Liver (tissue), 9 donors: ENCODE results near the gene CEP170. TPM values are rescaled to one million over a fixed set of nuclear protein-coding genes. Genes with fewer than 3 reads are reported as not detected.

Experiments used
- DNase-seq: peaks from one replicate; pipeline ENCODE4 v3.0.0-alpha.2; 2017; ENCODE audit warnings: low spot score
- H3K27ac ChIP-seq, 2 donors: one replicate each; pipeline ENCODE4 v1.7.0; 2013; ENCODE audit warnings: inconsistent platforms in 2 of 2, low read length in 2 of 2, control low read depth in 1 of 2, low read depth in 1 of 2, mild to moderate bottlenecking in 1 of 2
- H3K27me3 ChIP-seq, 4 donors: one replicate each; pipeline versions ENCODE4 v1.6.1 to v1.7.0; 2013; ENCODE audit warnings: low read length in 3 of 4, inconsistent platforms in 1 of 4, mild to moderate bottlenecking in 1 of 4, moderate library complexity in 1 of 4; ENCODE audit not compliant: control insufficient read depth in 4 of 4, insufficient read depth in 4 of 4
- H3K36me3 ChIP-seq, 4 donors: one replicate each; pipeline versions ENCODE4 v1.6.1 to v1.7.0; 2013; ENCODE audit warnings: low read length in 3 of 4, mild to moderate bottlenecking in 3 of 4, low read depth in 1 of 4, moderate library complexity in 1 of 4; ENCODE audit not compliant: control insufficient read depth in 4 of 4, insufficient read depth in 3 of 4
- H3K4me1 ChIP-seq, 4 donors: one replicate each; pipeline versions ENCODE4 v1.6.1 to v1.7.0; 2013; ENCODE audit warnings: low read length in 3 of 4, mild to moderate bottlenecking in 3 of 4, moderate library complexity in 1 of 4; ENCODE audit not compliant: control insufficient read depth in 4 of 4, insufficient read depth in 4 of 4
- H3K4me3 ChIP-seq, 3 donors: one replicate each; pipeline versions ENCODE4 v1.6.1 to v1.7.0; 2013; ENCODE audit warnings: low read length in 3 of 3, control low read depth in 1 of 3, low read depth in 1 of 3, mild to moderate bottlenecking in 1 of 3
- H3K9ac ChIP-seq, 2 donors: one replicate each; pipeline ENCODE4 v1.7.0; 2013; ENCODE audit warnings: low read length in 2 of 2, mild to moderate bottlenecking in 2 of 2, moderate library complexity in 2 of 2, control low read depth in 1 of 2, low read depth in 1 of 2
- H3K9me3 ChIP-seq, 4 donors: one replicate each; pipeline versions ENCODE4 v1.6.1 to v1.7.0; 2013; ENCODE audit warnings: low read length in 3 of 4; ENCODE audit not compliant: control insufficient read depth in 4 of 4
- ATF3 ChIP-seq: IDR thresholded peaks from 2 replicates; pipeline ENCODE4 v1.6.1; 2016; ENCODE audit warnings: antibody characterized with exemption
- CTCF ChIP-seq: fragments of 150-350 bp; IDR thresholded peaks from 2 replicates; pipeline ENCODE4 v1.5.1; 2017; ENCODE audit warnings: improper control_type of control experiment, low read depth, low read length; ENCODE audit not compliant: missing input control
- EGR1 ChIP-seq, 2 donors: IDR thresholded peaks; 2 replicates each; pipeline ENCODE4 v1.6.1; 2016 to 2018; ENCODE audit warnings: antibody characterized with exemption in 2 of 2, low read depth in 2 of 2
- FOXA1 ChIP-seq: IDR thresholded peaks from 2 replicates; pipeline ENCODE4 v1.6.1; 2016; ENCODE audit warnings: antibody characterized with exemption
- GABPA ChIP-seq, 2 donors: IDR thresholded peaks in 1 of 2; conservative IDR thresholded peaks in 1 of 2; 2 replicates each; pipeline ENCODE4 v1.6.1; 2016; ENCODE audit warnings: antibody characterized with exemption in 2 of 2, mild to moderate bottlenecking in 1 of 2, moderate library complexity in 1 of 2
- HNF4A ChIP-seq, 2 donors: conservative IDR thresholded peaks; 2 replicates each; pipeline ENCODE4 v1.6.1; 2016; ENCODE audit warnings: antibody characterized with exemption in 2 of 2, mild to moderate bottlenecking in 2 of 2
- HNF4G ChIP-seq: IDR thresholded peaks from 2 replicates; pipeline ENCODE4 v1.6.1; 2016; ENCODE audit warnings: antibody characterized with exemption
- JUND ChIP-seq, 2 donors: IDR thresholded peaks; 2 replicates each; pipeline ENCODE4 v1.6.1; 2016; ENCODE audit warnings: antibody characterized with exemption in 2 of 2
- MAX ChIP-seq: IDR thresholded peaks from 2 replicates; pipeline ENCODE4 v1.6.1; 2016; ENCODE audit warnings: antibody characterized with exemption
- NR2F2 ChIP-seq: IDR thresholded peaks from 2 replicates; pipeline ENCODE4 v1.6.1; 2016; ENCODE audit warnings: antibody characterized with exemption
- REST ChIP-seq: IDR thresholded peaks from 2 replicates; pipeline ENCODE4 v1.6.1; 2016; ENCODE audit warnings: antibody characterized with exemption, mild to moderate bottlenecking
- RXRA ChIP-seq, 2 donors: IDR thresholded peaks; 2 replicates each; pipeline ENCODE4 v1.6.1; 2017 to 2018; ENCODE audit warnings: antibody characterized with exemption in 2 of 2, mild to moderate bottlenecking in 1 of 2
- SP1 ChIP-seq: IDR thresholded peaks from 2 replicates; pipeline ENCODE4 v1.6.1; 2018; ENCODE audit warnings: antibody characterized with exemption, mild to moderate bottlenecking
- TAF1 ChIP-seq: conservative IDR thresholded peaks from 2 replicates; pipeline ENCODE4 v1.6.1; 2016; ENCODE audit warnings: antibody characterized with exemption, mild to moderate bottlenecking
- ZBTB33 ChIP-seq: IDR thresholded peaks from 2 replicates; pipeline ENCODE4 v1.6.1; 2016; ENCODE audit warnings: antibody characterized with exemption
- WGBS: extraction: QIAGEN DNeasy Blood & Tissue Kit; methylation state at CpG from one replicate; pipeline ENCODE4 v1.1.7; 2013; 5-methylcytosine and 5-hydroxymethylcytosine counted together
- polyA plus RNA-seq, 2 donors: library from polyadenylated mRNA; stranded (reverse) in 1 of 2; unstranded in 1 of 2; fragments of 200-250 nt in 1 of 2; fragments of >200 nt in 1 of 2; fragmentation: Nextera tagmentation in 1 of 2; extraction: Ambion mirVana in 1 of 2; gene quantifications; one replicate each; pipeline versions ENCODE4 v1.2.1 to v1.2.3, GENCODE V29; 2013 to 2015
- total RNA-seq, 2 donors: library from RNA; depleted of rRNA; stranded (reverse); fragments of >200 nt; gene quantifications; one replicate each; pipeline ENCODE4 v1.2.3, GENCODE V29; 2014
- donor health status: healthy.
- donor health status: healthy.
- donor health status: healthy.
- donor health status: healthy.
- donor health status: healthy.

Gene CEP170
- total and polyA plus RNA-seq, 4 donors: 5.0 to 21.5 (median 14.9) TPM

DNA sequence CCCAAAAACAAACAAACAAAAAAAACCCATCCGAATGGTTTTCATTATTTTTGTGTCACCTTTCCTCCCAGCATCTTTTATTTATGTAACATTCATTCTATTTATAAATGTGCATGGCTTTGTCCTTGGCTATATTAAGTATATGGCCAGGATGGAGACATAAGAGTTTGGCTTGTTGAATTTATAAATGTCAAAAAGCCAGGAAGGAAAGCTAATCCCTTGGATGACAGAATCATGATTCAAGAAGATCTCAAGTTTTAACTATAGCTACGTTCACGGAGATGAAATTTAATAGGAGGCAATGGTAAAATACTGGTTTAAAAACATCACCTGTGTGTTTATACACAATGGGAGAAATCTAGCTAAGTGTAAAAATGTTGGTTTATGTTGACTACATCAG lies 5.0 kb downstream of the CEP170 start (continued):
- TF ChIP-seq CTCF: no peak

DNA sequence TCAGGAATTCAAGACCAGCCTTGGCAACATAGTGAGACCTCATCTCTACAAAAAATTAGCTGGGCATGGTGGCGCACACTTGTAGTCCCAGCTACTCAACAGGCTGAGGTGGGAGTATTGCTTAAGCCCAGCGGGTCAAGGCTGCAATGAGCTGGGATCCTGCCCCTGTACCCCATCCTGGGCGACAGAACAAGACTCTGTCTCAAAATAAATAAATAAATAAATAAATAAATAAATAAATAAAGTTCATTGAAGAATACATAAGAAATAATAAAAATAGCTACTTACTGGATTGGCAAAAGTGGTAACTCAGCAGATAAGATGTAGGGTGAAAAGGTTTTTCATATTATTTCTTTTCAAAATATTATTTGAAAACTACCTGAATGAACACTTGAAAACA lies 5.9 kb downstream of the CEP170 start:
- Histone ChIP-seq H3K9me3 (no peaks in the 10 kb centered on the region), H3K27ac (no peak overlapping the region), H3K4me3 (no peak overlapping the region), H3K36me3 (no peaks in the 10 kb centered on the region), H3K9ac (no peak overlapping the region), H3K4me1 (peaks cover 4 to 11% (median 8%) of the 10 kb centered on the region in 4 donors), H3K27me3 (no peaks in the 10 kb centered on the region)
- TF ChIP-seq HNF4A (conservative IDR thresholded peaks at IDR 0.05): no peak
- no peak for TF ChIP-seq NR2F2
- no peak for TF ChIP-seq ZBTB33
- TF ChIP-seq SP1: no peak
- no peak for TF ChIP-seq EGR1 (IDR thresholded peaks at IDR 0.05; ENCODE audit: low read depth in 2 of 2)
- no peak for TF ChIP-seq JUND (IDR thresholded peaks at IDR 0.05)
- no peak for TF ChIP-seq TAF1
- 97% methylated on average over 3 of the region's 3 CpGs for WGBS
- no peak for DNase-seq

DNA sequence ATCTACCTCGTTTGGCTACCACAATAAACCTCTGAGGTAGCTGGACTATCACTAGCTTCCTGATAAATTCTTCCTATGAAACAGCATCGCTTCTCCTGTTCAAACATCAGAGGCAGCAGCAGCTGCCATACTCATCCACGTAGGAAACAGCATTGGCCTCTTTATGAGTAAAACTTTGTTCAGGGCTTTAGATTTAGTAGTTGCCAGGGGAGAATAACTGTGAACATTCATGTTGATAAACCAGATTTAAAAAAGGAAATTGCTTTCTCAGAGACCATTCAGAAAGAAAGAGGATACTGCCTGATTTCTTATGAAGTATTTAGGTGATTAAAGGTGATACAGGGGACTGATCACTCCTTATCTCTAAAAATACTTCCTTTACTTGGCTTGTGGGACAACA lies 7.2 kb downstream of the CEP170 start:
- no peaks in the 10 kb centered on the region for H3K9me3 ChIP-seq
- H3K27ac ChIP-seq: no peak overlapping the region
- H3K9ac ChIP-seq: no peak overlapping the region
- no peak for DNase-seq
- H3K27me3 ChIP-seq: no peaks in the 10 kb centered on the region
- peaks cover 0 to 4% (median 0%) of the 10 kb centered on the region in 4 donors for H3K4me1 ChIP-seq
- WGBS: 90% methylated on average over 3 of the region's 3 CpGs
- H3K4me3 ChIP-seq: no peak overlapping the region
- no peaks in the 10 kb centered on the region for H3K36me3 ChIP-seq
- TF ChIP-seq FOXA1: no peak
- no peak for TF ChIP-seq TAF1
- TF ChIP-seq RXRA (IDR thresholded peaks at IDR 0.05): no peak
- TF ChIP-seq ATF3: no peak
- TF ChIP-seq REST: no peak
- TF ChIP-seq JUND (IDR thresholded peaks at IDR 0.05): no peak
- no peak for TF ChIP-seq NR2F2
- TF ChIP-seq EGR1 (IDR thresholded peaks at IDR 0.05; ENCODE audit: low read depth in 2 of 2): no peak
- no peak for TF ChIP-seq GABPA (IDR thresholded peaks at IDR 0.05 in 1 of 2, conservative IDR thresholded peaks at IDR 0.05 in 1 of 2)
- TF ChIP-seq HNF4G: no peak
- no peak for TF ChIP-seq MAX
- TF ChIP-seq SP1: no peak
